Cardiac muscle cell (in vitro differentiated cells and primary cell): Measurements from ENCODE around the gene KRTAP10-8. TPM values are rescaled to one million over a fixed set of nuclear protein-coding genes. Genes with fewer than 3 reads are reported as not detected.

Experiments used
- DNase-seq, 2 donors: peaks; one replicate each; pipeline versions ENCODE4 v3.0.0 to v3.0.0-alpha.2; 2010 to 2017; ENCODE audit warnings: low read depth in 1 of 2, low spot score in 1 of 2
- H3K27ac ChIP-seq: fragments of 200-600 bp; sonication (generic); 2 replicates; pipeline ENCODE4 v1.5.1; 2016
- H3K27me3 ChIP-seq: fragments of 200-600 bp; sonication (generic); 2 replicates; pipeline ENCODE4 v1.6.0; 2016; ENCODE audit warnings: control low read depth
- H3K36me3 ChIP-seq: fragments of 200-600 bp; sonication (generic); 2 replicates; pipeline ENCODE4 v1.5.1; 2016; ENCODE audit warnings: control low read depth
- H3K4me1 ChIP-seq: fragments of 200-600 bp; sonication (generic); 2 replicates; pipeline ENCODE4 v1.8.1; 2017; ENCODE audit warnings: low read depth, mild to moderate bottlenecking, mixed run types
- H3K4me3 ChIP-seq: fragments of 200-600 bp; sonication (generic); 2 replicates; pipeline ENCODE4 v1.5.1; 2016; ENCODE audit warnings: mild to moderate bottlenecking
- H3K9me3 ChIP-seq: fragments of 200-600 bp; sonication (generic); 2 replicates; pipeline ENCODE4 v1.5.1; 2017; ENCODE audit warnings: low read depth, mild to moderate bottlenecking, control low read depth
- CTCF ChIP-seq: IDR thresholded peaks from 2 replicates; pipeline ENCODE4 v1.5.1; 2012; ENCODE audit warnings: low read depth, mild to moderate bottlenecking, low read length
- polyA plus RNA-seq: library from polyadenylated mRNA; unstranded; fragments of >200 nt; fragmentation: Nextera tagmentation; extraction: Ambion mirVana; gene quantifications from 2 replicates; pipeline ENCODE4 v1.2.1, GENCODE V29; 2016
- total RNA-seq: library from RNA; depleted of rRNA; stranded (reverse); fragments of >200 nt; gene quantifications from 2 replicates; pipeline ENCODE4 v1.2.3, GENCODE V29; 2016

Gene KRTAP10-8
- total and polyA plus RNA-seq, 2 experiments from 2014 or later = not detected

- Histone ChIP-seq H3K9me3 (no peaks in the 10 kb centered on the region), H3K27ac (no peak overlapping the region), H3K4me1 (no peaks in the 10 kb centered on the region), H3K4me3 (no peak overlapping the region), H3K36me3 (no peaks in the 10 kb centered on the region), H3K27me3 (no peaks in the 10 kb centered on the region)
- DNase-seq = no peak
- no peak for TF ChIP-seq CTCF
Observed at GRCh38 chr21:44648557-44649311, 36.9 kb downstream of the KRTAP10-8 start.

- no peak overlapping the region for H3K27ac ChIP-seq
- no peak for DNase-seq
- TF ChIP-seq CTCF = no peak
- H3K36me3 ChIP-seq = no peaks in the 10 kb centered on the region
- H3K9me3 ChIP-seq = no peaks in the 10 kb centered on the region
- no peaks in the 10 kb centered on the region for H3K27me3 ChIP-seq
- H3K4me3 ChIP-seq = no peak overlapping the region
- no peaks in the 10 kb centered on the region for H3K4me1 ChIP-seq
Observed at GRCh38 chr21:44649521-44650100, 37.7 kb downstream of the KRTAP10-8 start.

GRCh38 chr21:44650265-44650972 is 38.5 kb downstream of the KRTAP10-8 start:
- no peak overlapping the region for H3K4me3 ChIP-seq
- no peak for DNase-seq
- TF ChIP-seq CTCF = no peak
- no peaks in the 10 kb centered on the region for H3K27me3 ChIP-seq
- H3K36me3 ChIP-seq = no peaks in the 10 kb centered on the region
- no peaks in the 10 kb centered on the region for H3K9me3 ChIP-seq
- H3K4me1 ChIP-seq = no peaks in the 10 kb centered on the region
- H3K27ac ChIP-seq = no peak overlapping the region

- Histone ChIP-seq H3K27ac (no peak overlapping the region), H3K4me3 (no peak overlapping the region), H3K9me3 (no peaks in the 10 kb centered on the region), H3K4me1 (no peaks in the 10 kb centered on the region), H3K27me3 (no peaks in the 10 kb centered on the region), H3K36me3 (no peaks in the 10 kb centered on the region)
- no peak for TF ChIP-seq CTCF
- DNase-seq = no peak
Observed at GRCh38 chr21:44650973-44651675, 39.2 kb downstream of the KRTAP10-8 start.

GRCh38 chr21:44653123-44653522 is 41.2 kb downstream of the KRTAP10-8 start:
- TF ChIP-seq CTCF = no peak
- Histone ChIP-seq H3K27me3 (no peaks in the 10 kb centered on the region), H3K27ac (no peak overlapping the region), H3K4me3 (no peak overlapping the region), H3K4me1 (no peaks in the 10 kb centered on the region), H3K9me3 (no peaks in the 10 kb centered on the region), H3K36me3 (no peaks in the 10 kb centered on the region)
- no peak for DNase-seq
